Body of pancreas (tissue), 4 donors: Measurements from ENCODE around the gene EBF4.

Source experiments
- CTCF ChIP-seq, 7 experiments: fragments of 450-650 bp in 4 of 7; fragments of 200-600 bp in 3 of 7; sonication (generic) in 3 of 7; IDR thresholded peaks; one replicate each; pipeline ENCODE4 v1.5.1; 2016 to 2019; ENCODE audit warnings: antibody characterized with exemption in 7 of 7
- POLR2A ChIP-seq, 3 donors: fragments of 450-650 bp; IDR thresholded peaks; one replicate each; pipeline ENCODE4 v1.6.1; 2016; ENCODE audit warnings: antibody characterized with exemption in 3 of 3, mild to moderate bottlenecking in 2 of 3

GRCh38 chr20:2751878-2752566, 59.4 kb downstream of the EBF4 start:
- peak in 3 of 7 experiments; percentile 19 to 51 (median 46) for TF ChIP-seq CTCF (IDR thresholded peaks at IDR 0.05)
- no peak for TF ChIP-seq POLR2A (IDR thresholded peaks at IDR 0.05)
